ENCODE data around the gene PDPK1.
"Not testable (repeated sequence)": the region's sequence is repeated elsewhere in the genome, so short reads cannot be mapped to it uniquely, and the experiment has no call there.

DNA sequence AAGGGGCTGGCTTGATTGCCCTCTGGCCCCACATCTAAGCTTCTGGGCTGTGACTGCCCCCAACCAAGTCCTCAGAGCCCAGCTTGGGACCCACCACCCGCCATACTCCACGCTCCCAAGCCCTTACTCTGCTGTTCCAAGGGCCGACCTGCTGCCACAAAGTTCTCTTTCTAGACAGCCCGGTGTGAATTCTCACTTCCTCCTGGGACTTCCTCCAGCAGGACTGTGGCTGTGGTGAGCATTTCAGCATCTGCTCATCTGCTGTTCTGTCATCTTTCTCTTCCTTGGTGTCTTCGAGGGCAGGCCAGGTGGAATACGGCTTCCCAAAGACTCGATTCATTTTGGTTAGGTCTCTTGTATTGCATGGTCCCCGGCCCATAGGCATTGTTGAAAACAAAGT, 69.0 kb downstream of the PDPK1 start:
- TF ChIP-seq POLR2A (IDR thresholded peaks at IDR 0.05) = not testable (repeated sequence)
- TF ChIP-seq, protein P1, sequence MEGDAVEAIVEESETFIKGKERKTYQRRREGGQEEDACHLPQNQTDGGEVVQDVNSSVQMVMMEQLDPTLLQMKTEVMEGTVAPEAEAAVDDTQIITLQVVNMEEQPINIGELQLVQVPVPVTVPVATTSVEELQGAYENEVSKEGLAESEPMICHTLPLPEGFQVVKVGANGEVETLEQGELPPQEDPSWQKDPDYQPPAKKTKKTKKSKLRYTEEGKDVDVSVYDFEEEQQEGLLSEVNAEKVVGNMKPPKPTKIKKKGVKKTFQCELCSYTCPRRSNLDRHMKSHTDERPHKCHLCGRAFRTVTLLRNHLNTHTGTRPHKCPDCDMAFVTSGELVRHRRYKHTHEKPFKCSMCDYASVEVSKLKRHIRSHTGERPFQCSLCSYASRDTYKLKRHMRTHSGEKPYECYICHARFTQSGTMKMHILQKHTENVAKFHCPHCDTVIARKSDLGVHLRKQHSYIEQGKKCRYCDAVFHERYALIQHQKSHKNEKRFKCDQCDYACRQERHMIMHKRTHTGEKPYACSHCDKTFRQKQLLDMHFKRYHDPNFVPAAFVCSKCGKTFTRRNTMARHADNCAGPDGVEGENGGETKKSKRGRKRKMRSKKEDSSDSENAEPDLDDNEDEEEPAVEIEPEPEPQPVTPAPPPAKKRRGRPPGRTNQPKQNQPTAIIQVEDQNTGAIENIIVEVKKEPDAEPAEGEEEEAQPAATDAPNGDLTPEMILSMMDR (IDR thresholded peaks at IDR 0.05) = not testable (repeated sequence)

All from heart left ventricle (tissue), 13 donors.